OCI-LY7 (cell line): ENCODE measurements around the gene EVC. TPM values are rescaled to one million over a fixed set of nuclear protein-coding genes. Genes with fewer than 3 reads are reported as not detected.

Source experiments
- BruUV-seq: library from RNA; stranded (reverse); fragments of 400-500 nt; replicated peaks from 2 replicates; lab custom pipeline; 2021; lab: Mats Ljungman, UMichigan
- CTCF ChIA-PET: fragments of 300-600 bp; sonication (Branson Sonifier 250); formaldehyde crosslinking; loops from one replicate; lab custom pipeline; 2022; ENCODE audit warnings: antibody characterized with exemption; ENCODE audit not compliant: unreplicated experiment; lab: Charles Lee
- POLR2A ChIA-PET: fragments of 300-600 bp; sonication (Branson Sonifier 250); formaldehyde crosslinking; loops from one replicate; lab custom pipeline; 2022; ENCODE audit warnings: antibody characterized with exemption; lab: Charles Lee
- DNase-seq: peaks from one replicate; pipeline ENCODE4 v3.0.0-alpha.2; 2015; ENCODE audit warnings: low spot score
- H2AFZ ChIP-seq: fragments of 200-600 bp; sonication (generic), shearing (Covaris generic); 2 replicates; pipeline ENCODE4 v1.6.1; 2014; ENCODE audit warnings: mild to moderate bottlenecking, antibody characterized with exemption, low read length, moderate library complexity
- H3K27ac ChIP-seq: fragments of 200-600 bp; sonication (generic); 2 replicates; pipeline ENCODE4 v1.5.1; 2014; ENCODE audit warnings: mixed run types, low read depth, mild to moderate bottlenecking, moderate library complexity, low read length, inconsistent platforms; ENCODE audit not compliant: poor library complexity, severe bottlenecking
- H3K36me3 ChIP-seq: fragments of 200-600 bp; sonication (generic); 2 replicates; pipeline ENCODE4 v1.6.1; 2014; ENCODE audit warnings: mild to moderate bottlenecking, antibody characterized with exemption, low read length, moderate library complexity, mixed read lengths; ENCODE audit not compliant: insufficient read depth
- H3K4me1 ChIP-seq: fragments of 200-600 bp; sonication (generic); 2 replicates; pipeline ENCODE4 v1.5.1; 2014; ENCODE audit warnings: mild to moderate bottlenecking, low read length; ENCODE audit not compliant: insufficient read depth, poor library complexity, severe bottlenecking
- H3K4me2 ChIP-seq: fragments of 200-600 bp; sonication (generic); 2 replicates; pipeline ENCODE4 v1.6.1; 2014; ENCODE audit warnings: mild to moderate bottlenecking, low read length
- H3K4me3 ChIP-seq: fragments of 200-600 bp; sonication (generic); 2 replicates; pipeline ENCODE4 v1.5.1; 2014; ENCODE audit warnings: mild to moderate bottlenecking, low read depth, low read length; ENCODE audit not compliant: poor library complexity, severe bottlenecking
- H3K79me2 ChIP-seq: fragments of 200-600 bp; sonication (generic); 2 replicates; pipeline ENCODE4 v1.6.1; 2016; ENCODE audit warnings: low read depth, mild to moderate bottlenecking, low read length, moderate library complexity, mixed read lengths; ENCODE audit not compliant: insufficient read depth
- H3K9me2 ChIP-seq: fragments of 200-600 bp; sonication (generic); 2 replicates; pipeline ENCODE4 v1.6.1; 2016; ENCODE audit warnings: mild to moderate bottlenecking, low read length, mixed read lengths; ENCODE audit not compliant: insufficient read depth
- H3K9me3 ChIP-seq: fragments of 200-600 bp; sonication (generic); 2 replicates; pipeline ENCODE4 v1.6.1; 2014; ENCODE audit warnings: mild to moderate bottlenecking, mixed run types, low read length, mixed read lengths
- H4K20me1 ChIP-seq: fragments of 200-600 bp; sonication (generic); 2 replicates; pipeline ENCODE4 v1.6.1; 2014; ENCODE audit warnings: mild to moderate bottlenecking, antibody characterized with exemption, low read length, moderate library complexity, mixed read lengths; ENCODE audit not compliant: insufficient read depth
- EZH2phosphoT487 ChIP-seq: fragments of 200-600 bp; sonication (generic); IDR thresholded peaks from 2 replicates; pipeline ENCODE4 v1.6.1; 2018; ENCODE audit warnings: low read depth, borderline replicate concordance, mild to moderate bottlenecking, mixed run types, antibody characterized with exemption, low read length, moderate library complexity, mixed read lengths
- intact Hi-C: fragments of 100-400 bp; cut with micrococcal nuclease; formaldehyde crosslinking; loops from one replicate; pipeline ENCODE4 v1.10.0; 2022; ENCODE audit not compliant: unreplicated experiment
- total RNA-seq, 2 experiments: library from RNA; depleted of rRNA in 1 of 2; stranded (reverse); fragments of >200 nt in 1 of 2; shearing (Covaris generic) in 1 of 2; gene quantifications; 2 replicates each; pipeline ENCODE4 v1.2.3, GENCODE V29; 2014 to 2022
- TF ChIP-seq, protein P1 (sequence below): fragments of 200-600 bp; sonication (generic); conservative IDR thresholded peaks from 2 replicates; pipeline ENCODE4 v1.5.1; 2014; ENCODE audit warnings: mild to moderate bottlenecking, antibody characterized with exemption, low read length, moderate library complexity, mixed read lengths

EVC gene
- total RNA-seq, 2 experiments from 2014 or later: not detected

DNA sequence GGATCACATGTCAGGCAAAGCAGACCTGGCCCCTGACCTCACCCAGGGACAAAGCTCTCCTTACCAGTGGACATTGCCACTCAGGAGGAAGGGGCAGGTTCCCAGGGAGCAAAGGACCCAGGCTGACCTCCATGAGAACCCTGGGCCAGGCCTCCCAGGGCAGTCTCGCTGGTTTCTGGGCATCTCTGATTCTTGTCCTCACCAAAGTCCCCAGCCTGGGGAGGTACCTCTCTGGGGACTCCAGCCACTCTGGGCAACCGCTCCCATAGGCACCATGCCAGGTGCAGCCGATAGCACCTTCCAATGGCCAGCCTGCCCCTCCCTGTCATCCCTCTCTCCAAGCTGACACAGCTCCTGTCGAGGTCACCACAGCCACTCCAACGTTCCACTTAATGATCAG, 10.5 kb upstream of the EVC start:
- Histone ChIP-seq H3K27ac (no peak overlapping the region), H3K79me2 (no peaks in the 10 kb centered on the region), H3K9me3 (no peaks in the 10 kb centered on the region), H3K4me3 (no peak overlapping the region), H3K4me2 (no peak overlapping the region), H3K9me2 (no peaks in the 10 kb centered on the region), H3K36me3 (no peaks in the 10 kb centered on the region), H3K4me1 (no peaks in the 10 kb centered on the region), H2AFZ (no peak overlapping the region), H4K20me1 (no peaks in the 10 kb centered on the region)
- TF ChIP-seq, protein P1, sequence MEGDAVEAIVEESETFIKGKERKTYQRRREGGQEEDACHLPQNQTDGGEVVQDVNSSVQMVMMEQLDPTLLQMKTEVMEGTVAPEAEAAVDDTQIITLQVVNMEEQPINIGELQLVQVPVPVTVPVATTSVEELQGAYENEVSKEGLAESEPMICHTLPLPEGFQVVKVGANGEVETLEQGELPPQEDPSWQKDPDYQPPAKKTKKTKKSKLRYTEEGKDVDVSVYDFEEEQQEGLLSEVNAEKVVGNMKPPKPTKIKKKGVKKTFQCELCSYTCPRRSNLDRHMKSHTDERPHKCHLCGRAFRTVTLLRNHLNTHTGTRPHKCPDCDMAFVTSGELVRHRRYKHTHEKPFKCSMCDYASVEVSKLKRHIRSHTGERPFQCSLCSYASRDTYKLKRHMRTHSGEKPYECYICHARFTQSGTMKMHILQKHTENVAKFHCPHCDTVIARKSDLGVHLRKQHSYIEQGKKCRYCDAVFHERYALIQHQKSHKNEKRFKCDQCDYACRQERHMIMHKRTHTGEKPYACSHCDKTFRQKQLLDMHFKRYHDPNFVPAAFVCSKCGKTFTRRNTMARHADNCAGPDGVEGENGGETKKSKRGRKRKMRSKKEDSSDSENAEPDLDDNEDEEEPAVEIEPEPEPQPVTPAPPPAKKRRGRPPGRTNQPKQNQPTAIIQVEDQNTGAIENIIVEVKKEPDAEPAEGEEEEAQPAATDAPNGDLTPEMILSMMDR: no peak
- no peak for TF ChIP-seq EZH2phosphoT487
- ChIA-PET POLR2A (no interaction called here), CTCF (no interaction called here)
- BruUV-seq: no TSS peak
- intact Hi-C loops: no loop called here
- no peak for DNase-seq

DNA sequence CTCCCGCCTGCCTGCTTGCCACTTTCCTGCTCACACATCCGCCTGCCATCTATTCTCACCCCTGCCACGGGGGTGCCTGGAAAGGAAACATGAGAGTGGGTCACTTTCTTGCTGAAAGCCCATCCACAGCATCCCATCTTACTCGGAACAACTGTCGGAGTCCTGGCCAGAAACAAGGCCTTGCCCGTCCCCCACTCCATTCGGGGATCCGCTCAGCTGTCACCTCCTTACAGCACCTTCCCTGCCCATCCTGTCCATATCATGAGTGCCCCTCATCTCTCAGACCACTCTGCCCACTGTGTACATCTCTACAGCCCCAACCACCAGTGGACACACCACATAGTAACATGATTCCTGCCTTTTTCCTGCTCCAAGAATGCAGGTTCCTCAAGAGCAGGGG, 9.0 kb upstream of the EVC start:
- no peak overlapping the region for H3K27ac ChIP-seq
- DNase-seq: no peak
- ChIA-PET CTCF (no interaction called here), POLR2A (no interaction called here)
- H3K4me2 ChIP-seq: no peak overlapping the region
- no peaks in the 10 kb centered on the region for H4K20me1 ChIP-seq
- no peak overlapping the region for H3K4me3 ChIP-seq
- no peaks in the 10 kb centered on the region for H3K4me1 ChIP-seq
- BruUV-seq: no TSS peak
- no peaks in the 10 kb centered on the region for H3K9me2 ChIP-seq
- H3K79me2 ChIP-seq: no peaks in the 10 kb centered on the region
- H3K36me3 ChIP-seq: no peaks in the 10 kb centered on the region
- H3K9me3 ChIP-seq: no peaks in the 10 kb centered on the region
- intact Hi-C loops: no loop called here
- no peak overlapping the region for H2AFZ ChIP-seq
- TF ChIP-seq, protein P1: no peak
- no peak for TF ChIP-seq EZH2phosphoT487

DNA sequence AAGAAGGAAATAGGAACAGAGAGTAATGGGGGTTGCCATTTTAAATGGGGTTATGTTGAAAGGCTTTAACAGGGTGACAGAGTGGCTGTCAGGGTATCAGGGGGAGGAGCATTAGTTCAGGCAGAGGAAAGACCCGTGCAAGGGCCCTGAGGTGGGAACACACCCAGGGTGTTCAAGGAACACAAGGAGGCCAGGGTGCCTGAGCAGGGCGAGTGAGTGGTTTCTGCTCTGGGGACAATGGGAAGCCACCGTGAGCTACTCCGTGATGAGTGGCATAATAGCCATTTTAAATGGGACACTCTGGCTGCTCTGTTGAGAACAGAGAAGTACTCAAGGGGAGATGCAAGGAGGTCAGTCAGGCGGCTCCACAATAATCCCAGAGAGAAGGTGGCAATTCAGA, 7.2 kb upstream of the EVC start:
- Histone ChIP-seq H3K4me1 (no peaks in the 10 kb centered on the region), H3K9me3 (no peaks in the 10 kb centered on the region), H3K79me2 (no peaks in the 10 kb centered on the region), H3K9me2 (no peaks in the 10 kb centered on the region), H3K4me2 (no peak overlapping the region), H3K36me3 (no peaks in the 10 kb centered on the region), H2AFZ (no peak overlapping the region), H3K4me3 (no peak overlapping the region), H3K27ac (no peak overlapping the region), H4K20me1 (no peaks in the 10 kb centered on the region)
- POLR2A ChIA-PET: no interaction called here
- BruUV-seq: no TSS peak
- intact Hi-C loops: no loop called here
- DNase-seq: no peak
- TF ChIP-seq, protein P1: no peak
- TF ChIP-seq EZH2phosphoT487: no peak
- CTCF ChIA-PET: no interaction called here
